Prostate gland (tissue), 2 donors: ENCODE data around the gene ZP2. TPM values are rescaled to one million over a fixed set of nuclear protein-coding genes. Genes with fewer than 3 reads are reported as not detected.

Experiments
- DNase-seq: peaks from one replicate; pipeline ENCODE4 v3.0.0-alpha.2; 2019; ENCODE audit warnings: low spot score
- H3K27ac ChIP-seq, 2 donors: fragments of 200-600 bp; sonication (generic); 2 replicates each; pipeline ENCODE4 v1.5.1; 2017 to 2019
- H3K27me3 ChIP-seq: fragments of 200-600 bp; sonication (generic); replicated peaks from 2 replicates; pipeline ENCODE4 v1.5.1; 2019; ENCODE audit not compliant: insufficient read depth
- H3K36me3 ChIP-seq, 2 donors: fragments of 200-600 bp; sonication (generic); 1 replicate in 1 of 2; 2 replicates in 1 of 2; pipeline versions ENCODE4 v1.5.1 to v1.8.1; 2017 to 2019
- H3K4me1 ChIP-seq: fragments of 200-600 bp; sonication (generic); replicated peaks from 2 replicates; pipeline ENCODE4 v1.5.1; 2019
- H3K4me3 ChIP-seq, 2 donors: fragments of 200-600 bp; sonication (generic); 2 replicates each; pipeline ENCODE4 v1.5.1; 2017 to 2019
- H3K9me3 ChIP-seq: fragments of 200-600 bp; sonication (generic); 2 replicates; pipeline ENCODE4 v1.5.1; 2017
- CTCF ChIP-seq, 4 experiments: fragments of 200-600 bp in 2 of 4; fragments of 450-650 bp in 2 of 4; sonication (generic) in 2 of 4; IDR thresholded peaks; 1 replicate in 3 of 4; 2 replicates in 1 of 4; pipeline ENCODE4 v1.5.1; 2016 to 2019; ENCODE audit warnings: antibody characterized with exemption in 4 of 4, mild to moderate bottlenecking in 2 of 4, moderate library complexity in 2 of 4
- POLR2A ChIP-seq: fragments of 450-650 bp; IDR thresholded peaks from one replicate; pipeline ENCODE4 v1.6.1; 2016; ENCODE audit warnings: antibody characterized with exemption, mild to moderate bottlenecking
- POLR2AphosphoS5 ChIP-seq: sonication (generic); formaldehyde crosslinking; IDR thresholded peaks from one replicate; pipeline ENCODE4 v1.6.1; 2017; ENCODE audit warnings: antibody characterized with exemption
- WGBS: methylation state at CpG from one replicate; pipeline ENCODE4 v1.1.5; 2018; 5-methylcytosine and 5-hydroxymethylcytosine counted together
- intact Hi-C: fragments of 100-400 bp; cut with DNase I; formaldehyde crosslinking; loops from one replicate; pipeline ENCODE4 v1.14.2; 2022
- total RNA-seq, 2 donors: library from RNA; depleted of rRNA; stranded (reverse); fragments of >200 nt; gene quantifications; one replicate each; pipeline ENCODE4 v1.1.0, GENCODE V29; 2016

Gene ZP2
- total RNA-seq, 2 donors from 2014 or later, result not detected

DNA sequence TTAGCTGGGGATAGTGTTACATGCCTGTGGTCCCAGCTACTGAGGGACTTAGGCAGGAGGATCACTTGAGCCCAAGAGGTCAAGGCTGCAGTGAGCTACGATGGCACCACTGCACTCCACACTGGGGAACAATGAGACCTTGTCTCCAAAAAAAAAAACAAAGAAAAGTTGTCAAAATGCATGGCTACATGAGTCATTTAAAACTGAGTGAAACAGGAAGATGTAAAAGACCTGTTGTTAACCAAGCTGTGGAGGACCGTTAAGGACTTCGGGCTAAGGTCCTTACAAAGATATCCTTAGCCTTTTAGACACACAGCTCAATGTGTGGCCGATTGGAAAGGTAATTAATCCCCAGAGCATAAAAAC is 25.1 kb downstream of the ZP2 start:
- Histone ChIP-seq H3K36me3 (no peaks in the 10 kb centered on the region), H3K27ac (no peak overlapping the region), H3K27me3 (no peaks in the 10 kb centered on the region), H3K9me3 (no peaks in the 10 kb centered on the region), H3K4me3 (no peak overlapping the region), H3K4me1 (no peaks in the 10 kb centered on the region)
- no peak for DNase-seq
- intact Hi-C loops, result loop anchor here (5.0 to 10.0 kb wide), 3 partner anchors 91 to 1488 kb away; partner anchors contain the start of gene CRYM
- no peak for TF ChIP-seq POLR2AphosphoS5
- no peak for TF ChIP-seq CTCF (IDR thresholded peaks at IDR 0.05)
- no peak for TF ChIP-seq POLR2A
- 54% methylated on average over 4 of the region's 4 CpGs for WGBS

DNA sequence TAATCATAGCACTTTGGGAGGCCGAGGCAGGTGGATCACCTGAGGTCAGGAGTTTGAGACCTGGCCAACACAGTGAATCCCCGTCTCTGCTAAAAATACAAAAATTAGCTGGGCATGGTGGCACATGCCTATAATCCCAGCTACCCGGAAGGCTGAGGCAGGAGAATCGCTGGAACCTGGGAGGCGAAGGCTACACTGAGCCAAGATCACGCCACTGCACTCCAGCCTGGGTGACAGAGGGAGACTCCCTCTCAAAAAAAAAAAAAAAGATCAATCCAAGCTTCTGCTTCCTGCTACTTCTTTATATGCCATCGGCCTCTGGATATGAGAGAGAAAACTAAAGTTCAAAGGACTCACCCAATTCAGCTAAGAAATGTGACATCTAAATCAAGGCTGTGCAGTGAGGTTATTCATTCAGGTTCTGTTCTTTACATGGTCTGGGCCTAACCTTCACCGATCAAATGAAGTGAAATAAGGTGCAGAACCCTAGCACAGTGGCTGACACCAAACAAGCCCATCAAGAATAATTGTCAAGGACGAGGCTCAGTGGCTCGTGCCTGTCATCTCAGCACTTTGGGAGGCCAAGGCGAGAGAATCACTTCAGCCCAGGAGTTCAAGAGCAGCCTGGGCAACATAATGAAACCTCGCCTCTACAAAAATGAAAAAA is 25.6 kb downstream of the ZP2 start:
- H3K4me1 ChIP-seq, result no peaks in the 10 kb centered on the region
- no peak for DNase-seq
- no peak overlapping the region for H3K27ac ChIP-seq
- no peak overlapping the region for H3K4me3 ChIP-seq
- H3K9me3 ChIP-seq, result no peaks in the 10 kb centered on the region
- H3K36me3 ChIP-seq, result no peaks in the 10 kb centered on the region
- 71% methylated on average over 12 of the region's 12 CpGs for WGBS
- no peaks in the 10 kb centered on the region for H3K27me3 ChIP-seq
- intact Hi-C loops, result loop anchor here (5.0 to 10.0 kb wide), 3 partner anchors 92 to 1489 kb away; partner anchors contain the start of gene CRYM
- no peak for TF ChIP-seq POLR2AphosphoS5
- no peak for TF ChIP-seq POLR2A
- TF ChIP-seq CTCF (IDR thresholded peaks at IDR 0.05), result no peak

DNA sequence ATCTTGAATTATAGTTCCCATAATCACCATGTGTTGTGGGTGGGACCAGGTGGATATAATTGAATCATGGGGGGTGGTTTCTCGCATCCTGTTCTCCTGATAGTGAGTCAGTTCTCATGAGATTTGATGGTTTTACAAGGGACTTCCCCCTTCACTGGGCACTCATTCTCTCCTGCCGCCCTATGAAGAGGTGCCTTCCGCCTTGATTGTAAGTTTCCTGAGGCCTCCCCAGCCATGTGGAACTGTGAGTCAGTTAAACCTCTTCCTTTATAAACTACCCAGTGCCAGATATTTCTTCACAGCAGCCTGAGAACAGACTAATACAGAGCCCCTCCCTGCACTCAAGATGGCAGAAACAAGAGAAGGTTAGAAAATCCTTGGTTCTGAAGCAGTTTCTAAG is 26.5 kb downstream of the ZP2 start:
- intact Hi-C loops, result loop anchor here (5.0 to 10.0 kb wide), 3 partner anchors 92 to 1490 kb away; partner anchors contain the start of gene CRYM
- DNase-seq, result no peak
- WGBS, result 74% methylated on average over 3 of the region's 3 CpGs
- H3K4me1 ChIP-seq, result no peaks in the 10 kb centered on the region
- TF ChIP-seq POLR2A (no peak), CTCF (IDR thresholded peaks at IDR 0.05) (no peak), POLR2AphosphoS5 (no peak)
- H3K36me3 ChIP-seq, result no peaks in the 10 kb centered on the region
- no peak overlapping the region for H3K4me3 ChIP-seq
- no peaks in the 10 kb centered on the region for H3K9me3 ChIP-seq
- no peaks in the 10 kb centered on the region for H3K27me3 ChIP-seq
- H3K27ac ChIP-seq, result no peak overlapping the region

- Histone ChIP-seq H3K27ac (no peak overlapping the region), H3K9me3 (no peaks in the 10 kb centered on the region), H3K27me3 (no peaks in the 10 kb centered on the region), H3K4me3 (no peak overlapping the region), H3K36me3 (no peaks in the 10 kb centered on the region), H3K4me1 (no peaks in the 10 kb centered on the region)
- DNase-seq, result no peak
- TF ChIP-seq CTCF (IDR thresholded peaks at IDR 0.05) (no peak), POLR2AphosphoS5 (no peak), POLR2A (no peak)
- WGBS, result 90% methylated on average over 3 of the region's 3 CpGs
- intact Hi-C loops, result loop anchor here (10.0 kb wide), 2 partner anchors 121 to 1491 kb away; no protein-coding TSS in a partner anchor
Observed at GRCh38 chr16:21183995-21184394, 27.4 kb downstream of the ZP2 start.

DNA sequence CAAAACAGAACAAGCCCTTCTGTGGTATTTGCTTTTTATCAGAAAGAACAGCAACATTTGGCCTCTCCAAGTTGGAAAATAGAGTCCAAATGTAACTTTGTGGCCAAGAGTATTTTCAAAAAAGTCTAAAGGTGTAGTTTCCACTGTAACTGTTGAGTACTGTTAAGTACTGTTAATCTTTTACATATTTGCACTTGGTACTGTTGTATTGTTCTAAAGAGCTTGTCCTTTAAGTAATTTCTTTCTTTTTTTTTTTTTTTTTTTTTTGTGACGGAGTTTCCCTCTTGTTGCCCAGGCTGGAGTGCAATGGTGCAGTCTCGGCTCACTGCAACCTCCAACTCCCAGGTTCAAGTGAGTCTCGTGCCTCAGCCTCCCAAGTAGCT is 31.4 kb downstream of the ZP2 start:
- H3K27me3 ChIP-seq, result no peaks in the 10 kb centered on the region
- H3K4me1 ChIP-seq, result no peaks in the 10 kb centered on the region
- H3K9me3 ChIP-seq, result no peaks in the 10 kb centered on the region
- DNase-seq, result no peak
- no peaks in the 10 kb centered on the region for H3K36me3 ChIP-seq
- intact Hi-C loops, result loop anchor here (10.0 kb wide), 2 partner anchors 125 to 1495 kb away; no protein-coding TSS in a partner anchor
- H3K27ac ChIP-seq, result no peak overlapping the region
- WGBS, result 97% methylated on average over 3 of the region's 3 CpGs
- TF ChIP-seq CTCF (IDR thresholded peaks at IDR 0.05), result no peak
- TF ChIP-seq POLR2AphosphoS5, result no peak
- TF ChIP-seq POLR2A, result no peak
- H3K4me3 ChIP-seq, result no peak overlapping the region
